GM19023 (cell line): Measurements from ENCODE around the gene HDAC8.
"Not testable (repeated sequence)": the region's sequence is repeated elsewhere in the genome, so short reads cannot be mapped to it uniquely, and the experiment has no call there.

Source experiments
- ATAC-seq: cut with Tn5 transposase; IDR thresholded peaks from one replicate; pipeline ENCODE4 v1.9.1; 2021; ENCODE audit warnings: mild to moderate bottlenecking, moderate library complexity; ENCODE audit not compliant: unreplicated experiment

Gene HDAC8

DNA sequence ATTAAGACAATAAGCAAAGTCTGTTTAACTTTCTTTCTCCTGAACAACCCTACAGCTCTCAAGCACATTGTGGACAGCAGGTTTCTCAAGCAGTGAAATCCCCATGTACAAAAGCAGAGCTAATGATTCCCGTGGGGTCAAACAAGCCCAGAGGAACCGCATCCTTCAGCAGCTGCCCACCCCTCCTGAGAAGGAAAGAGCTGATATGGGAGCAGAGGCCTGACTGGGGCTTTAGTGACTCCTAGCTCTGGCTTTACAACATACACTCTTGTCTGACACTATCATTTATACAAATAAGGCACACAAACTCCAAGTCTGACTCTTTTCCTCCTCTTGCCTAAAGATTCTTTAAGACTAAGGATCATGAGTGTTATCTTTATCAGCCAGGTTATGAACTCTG, 32.8 kb downstream of the HDAC8 start:
- ATAC-seq = no peak

DNA sequence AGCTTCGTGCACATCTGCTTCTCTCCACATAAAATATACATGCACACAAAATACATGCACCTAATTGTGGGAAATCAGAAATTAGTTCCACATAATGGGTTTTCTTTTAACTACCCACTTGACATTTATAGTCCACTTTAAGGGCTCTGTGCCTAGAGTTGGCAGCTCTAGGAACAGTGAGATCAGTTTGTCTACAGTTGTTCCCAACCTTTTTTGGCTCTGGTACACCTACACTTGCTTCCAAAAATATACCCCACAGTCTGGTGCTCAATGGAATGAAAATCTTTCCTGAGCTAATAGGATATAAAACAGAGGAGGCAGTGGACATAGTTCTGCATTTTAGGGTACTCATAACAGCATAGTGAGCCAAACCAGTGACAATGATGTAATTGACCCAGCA, 36.1 kb downstream of the HDAC8 start:
- ATAC-seq = no peak

DNA sequence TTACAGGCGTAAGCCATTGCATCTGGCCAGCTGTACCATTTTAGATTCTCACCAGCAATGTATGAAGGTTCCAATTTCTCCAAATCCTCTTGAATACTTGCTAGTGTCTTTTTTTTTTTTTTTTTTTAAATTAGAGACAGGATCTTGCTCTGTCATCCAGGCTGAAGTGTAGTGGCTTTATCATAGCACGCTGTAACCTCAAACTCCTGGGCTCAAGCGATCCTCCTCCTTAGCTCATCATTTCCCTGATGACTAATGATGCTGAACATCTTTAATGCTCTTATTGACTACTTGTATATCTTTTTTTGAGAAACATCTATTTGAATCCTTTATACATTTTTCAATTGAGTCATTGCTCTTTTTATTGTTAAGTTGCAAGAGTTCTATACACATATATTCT, 40.3 kb downstream of the HDAC8 start:
- no peak for ATAC-seq

DNA sequence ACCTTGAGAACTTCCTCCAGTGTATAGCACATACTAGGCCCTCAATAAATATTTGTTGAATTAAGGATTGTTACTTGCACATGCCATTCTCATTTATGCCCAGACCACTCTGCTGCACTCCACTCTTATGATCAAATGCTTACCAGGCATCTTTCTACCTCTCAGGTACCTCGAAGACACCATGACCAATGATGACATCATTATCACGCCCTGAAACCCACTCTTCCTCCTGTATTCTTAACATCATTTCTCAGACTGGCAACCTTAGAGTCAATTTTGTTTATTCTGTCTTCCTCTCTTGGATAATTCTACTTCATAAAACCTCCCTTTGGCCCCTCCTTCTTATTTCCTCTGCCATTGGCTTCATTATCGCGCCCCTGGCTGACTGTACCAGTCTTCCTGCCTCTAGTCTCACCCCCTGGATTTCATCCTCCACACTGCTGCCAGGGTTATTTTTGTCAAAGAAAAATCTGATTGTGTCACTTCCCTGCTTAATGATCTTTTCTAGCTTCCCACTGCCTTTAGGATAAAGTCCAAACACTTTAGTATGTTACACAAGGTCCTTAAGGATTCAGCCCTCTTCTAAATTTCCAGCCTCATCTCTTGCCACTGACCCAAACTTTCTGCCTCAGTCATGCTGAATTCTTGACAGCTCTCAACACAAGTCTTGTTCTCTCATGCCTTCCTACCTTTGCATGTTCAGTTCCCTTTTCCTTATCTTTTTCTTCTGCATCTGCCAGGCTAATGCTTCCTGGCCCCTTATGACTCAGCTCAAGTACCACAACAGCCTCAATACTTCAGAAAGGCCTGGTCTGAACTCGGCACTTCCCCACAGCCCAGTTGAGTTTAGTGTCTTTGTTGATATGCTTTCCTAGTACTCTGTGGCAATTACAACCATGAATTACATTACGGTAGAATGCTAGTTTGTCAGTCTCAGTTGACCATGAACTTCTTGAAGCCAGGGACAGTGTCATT, 45.8 kb downstream of the HDAC8 start:
- ATAC-seq = no peak

DNA sequence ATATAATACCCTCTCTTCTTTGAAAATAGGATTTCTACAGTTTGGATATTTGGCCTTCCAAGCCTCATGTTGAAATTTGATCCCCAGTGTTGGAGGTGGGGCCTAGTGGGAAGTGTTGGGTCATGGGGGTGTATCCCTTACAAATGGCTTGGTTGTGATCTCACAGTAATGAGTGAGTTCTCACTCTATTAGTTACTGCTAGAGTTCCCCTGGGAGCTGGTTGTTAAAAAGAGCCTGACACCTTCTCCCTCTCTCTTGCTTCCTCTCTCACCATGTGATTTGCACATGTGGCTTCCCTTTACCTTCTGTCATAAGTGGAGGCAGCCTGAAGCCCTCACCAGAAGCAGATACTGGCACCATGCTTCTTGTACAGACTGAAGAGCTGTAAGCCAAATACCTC, 73.9 kb downstream of the HDAC8 start:
- no peak for ATAC-seq

DNA sequence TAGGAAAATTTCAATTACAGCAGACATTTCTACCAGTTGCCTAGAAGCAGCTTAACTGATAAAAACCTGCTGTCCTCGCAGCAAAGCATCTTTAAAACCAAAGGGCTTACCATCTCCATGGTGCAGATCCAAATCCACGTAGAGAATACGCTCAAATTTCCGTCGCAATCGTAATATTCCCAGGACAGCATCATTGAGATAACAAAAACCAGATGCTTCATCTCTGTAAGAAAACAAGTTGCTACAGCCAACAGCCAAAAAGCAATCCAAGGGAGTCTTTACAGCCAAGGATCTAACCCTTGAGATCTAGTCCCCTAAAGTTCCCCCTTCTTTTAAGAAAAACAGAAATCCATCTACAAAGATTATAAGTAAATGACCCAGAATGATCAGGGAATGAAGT, 77.6 kb downstream of the HDAC8 start:
- no peak for ATAC-seq

DNA sequence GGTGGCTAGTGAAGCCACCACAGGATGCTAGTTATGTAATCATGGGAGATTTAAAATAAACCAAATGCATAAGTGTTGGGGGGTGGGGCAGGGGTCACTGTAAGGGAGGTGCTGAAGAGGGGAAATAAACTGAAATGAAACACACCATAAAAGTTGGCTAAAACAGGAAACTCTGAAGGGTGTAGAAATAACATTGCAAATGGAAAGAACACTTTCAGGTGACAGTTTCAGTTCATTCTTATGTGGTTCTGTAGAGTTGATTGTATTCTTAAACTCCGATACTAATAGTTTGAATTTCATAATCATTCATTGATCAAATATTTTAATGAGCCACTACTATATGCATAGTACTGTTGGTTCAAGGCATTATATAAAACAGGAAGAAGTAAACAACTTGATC, 80.1 kb downstream of the HDAC8 start:
- no peak for ATAC-seq

DNA sequence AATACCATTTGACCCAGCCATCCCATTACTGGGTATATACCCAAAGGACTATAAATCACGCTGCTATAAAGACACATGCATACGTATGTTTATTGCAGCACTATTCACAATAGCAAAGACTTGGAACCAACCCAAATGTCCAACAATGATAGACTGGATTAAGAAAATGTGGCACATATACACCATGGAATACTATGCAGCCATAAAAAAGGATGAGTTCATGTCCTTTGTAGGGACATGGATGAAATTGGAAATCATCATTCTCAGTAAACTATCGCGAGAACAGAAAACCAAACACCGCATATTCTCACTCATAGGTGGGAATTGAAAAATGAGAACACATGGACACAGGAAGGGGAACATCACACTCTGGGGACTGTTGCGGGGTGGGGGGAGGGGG, 82.4 kb downstream of the HDAC8 start:
- ATAC-seq = not testable (repeated sequence)

DNA sequence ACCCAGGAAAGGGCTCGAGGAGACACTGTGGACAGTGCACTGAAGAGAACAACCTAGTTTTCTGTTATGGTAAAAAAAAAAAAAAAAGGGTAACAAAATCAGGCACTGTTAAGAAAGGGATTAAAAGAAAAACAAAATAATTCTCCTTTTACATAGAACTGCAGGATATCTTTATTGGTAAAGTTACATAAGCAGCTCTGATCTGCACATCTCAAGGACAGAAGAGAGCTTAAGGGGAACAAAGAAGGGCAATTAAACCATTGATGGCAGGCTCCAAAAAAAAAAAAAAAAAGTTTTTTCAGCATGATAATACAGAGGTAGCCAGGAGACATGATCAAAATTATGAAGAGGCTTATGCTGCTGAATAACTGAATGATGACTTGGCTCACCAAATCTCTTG, 85.0 kb downstream of the HDAC8 start:
- no peak for ATAC-seq

DNA sequence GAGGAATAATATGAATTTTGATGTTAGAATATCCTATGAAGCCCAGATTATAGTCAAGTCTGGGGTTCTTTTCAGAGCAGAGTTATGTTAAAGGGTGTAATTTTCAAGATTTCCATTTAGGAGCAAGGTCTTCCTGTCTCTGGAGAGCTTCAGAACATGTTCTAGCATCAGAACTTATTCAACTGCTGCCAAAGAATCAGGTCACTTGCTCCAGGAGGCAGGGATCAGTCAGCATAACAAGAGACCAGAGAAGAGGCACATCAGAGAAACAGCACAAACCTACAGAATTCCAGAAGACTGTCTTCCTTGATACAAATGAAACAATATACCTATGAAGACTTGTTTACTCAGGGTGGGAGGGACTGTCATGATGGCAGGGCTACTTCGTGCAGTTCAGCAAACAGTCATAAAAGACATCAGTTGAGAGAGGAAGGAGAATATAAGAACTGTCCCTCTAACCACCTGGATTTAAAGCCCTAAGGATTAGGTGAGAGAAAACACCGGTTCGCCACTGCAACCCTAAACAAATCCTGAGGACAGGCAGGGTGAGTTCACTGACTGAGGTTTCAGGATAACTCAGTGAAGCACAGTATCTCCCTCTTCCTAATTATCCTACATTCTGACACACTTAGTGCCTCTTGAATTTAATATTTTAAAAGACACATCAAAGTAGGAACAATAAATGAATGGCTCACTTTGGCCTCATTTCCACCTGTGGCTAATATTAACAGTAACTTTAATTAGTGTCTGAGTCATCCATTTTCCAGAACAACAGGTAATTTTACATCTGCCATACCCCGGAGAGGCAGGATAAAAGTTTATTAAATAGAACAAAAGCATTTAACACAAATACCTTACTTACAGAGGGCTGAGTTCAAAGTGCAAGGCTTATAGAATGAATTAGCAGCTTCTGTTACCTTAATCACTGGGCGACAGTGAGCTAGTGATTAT, 93.0 kb downstream of the HDAC8 start:
- no peak for ATAC-seq

DNA sequence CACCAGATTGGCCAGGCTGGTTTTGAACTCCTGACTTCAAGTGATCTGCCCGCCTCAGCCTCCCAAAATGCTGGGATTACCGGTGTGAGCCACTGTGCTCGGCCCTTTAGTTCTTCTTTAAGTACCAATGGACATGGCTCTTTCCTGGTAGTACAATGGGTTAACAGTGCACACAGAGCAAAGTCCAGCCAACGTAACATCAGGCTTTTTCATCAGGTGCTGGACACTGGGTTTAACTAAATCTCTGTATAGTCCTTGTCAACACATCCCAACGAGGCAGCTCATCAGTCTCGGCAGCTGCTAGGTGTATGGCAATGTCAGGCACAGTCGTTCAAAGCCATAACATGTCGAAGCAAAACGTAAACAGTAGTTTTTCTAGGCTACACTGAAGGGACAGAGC, 93.8 kb downstream of the HDAC8 start:
- ATAC-seq = no peak

DNA sequence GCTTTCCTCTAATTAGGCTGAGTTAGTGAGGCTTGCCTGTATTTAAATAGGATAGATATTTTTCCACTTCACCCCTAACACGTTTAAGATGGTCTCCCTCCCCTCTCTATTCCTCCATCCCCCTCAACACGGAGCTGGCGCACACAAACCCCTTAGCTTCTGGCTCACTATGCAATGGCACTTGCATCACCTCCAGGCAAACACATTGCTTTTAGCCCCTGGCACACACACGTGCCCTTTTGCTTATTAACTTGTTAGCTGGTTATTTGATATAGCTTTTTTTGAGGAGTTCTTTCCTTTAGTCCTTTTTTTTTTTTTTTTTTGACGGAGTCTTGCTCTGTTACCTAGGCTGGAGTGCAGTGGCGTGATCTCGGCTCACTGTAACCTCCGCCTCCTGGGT, 94.3 kb downstream of the HDAC8 start:
- no peak for ATAC-seq

DNA sequence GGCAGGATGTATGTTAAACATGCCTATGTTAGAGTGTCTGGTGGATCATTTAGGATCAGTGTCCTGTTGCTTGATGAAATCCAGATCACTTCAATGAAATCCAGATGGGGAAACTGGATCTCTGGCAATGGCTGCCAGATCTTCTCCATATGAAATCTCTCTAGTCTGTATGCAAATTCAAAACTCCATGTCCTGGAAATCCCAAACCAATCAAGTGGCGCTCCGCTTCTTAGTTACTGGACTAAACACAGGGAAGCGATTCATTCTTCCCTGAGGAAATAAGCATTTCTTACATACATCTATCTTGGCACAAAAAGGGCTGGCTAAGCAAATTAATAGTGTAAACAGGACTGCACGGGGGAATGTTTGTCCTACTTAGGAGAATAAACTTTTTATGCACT, 94.9 kb downstream of the HDAC8 start:
- ATAC-seq = no peak

DNA sequence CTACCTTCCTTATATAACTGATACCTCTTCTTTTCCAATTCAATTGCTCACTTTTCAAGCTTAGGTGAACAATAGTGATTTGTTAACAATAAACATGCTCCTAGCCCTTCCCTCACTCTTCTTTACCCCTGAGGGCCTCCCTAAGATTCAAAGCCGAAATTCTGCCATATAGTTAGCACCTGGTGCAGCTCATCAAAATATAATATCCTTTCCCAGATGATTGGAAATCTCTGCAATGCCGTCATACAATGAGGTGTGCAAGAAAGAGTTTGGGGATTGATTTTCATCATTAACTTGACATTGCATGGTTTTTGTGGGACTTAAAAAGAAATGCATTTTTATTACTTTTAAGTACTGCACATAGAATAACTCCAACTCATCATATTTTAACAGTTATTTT, 95.3 kb downstream of the HDAC8 start:
- ATAC-seq = no peak

DNA sequence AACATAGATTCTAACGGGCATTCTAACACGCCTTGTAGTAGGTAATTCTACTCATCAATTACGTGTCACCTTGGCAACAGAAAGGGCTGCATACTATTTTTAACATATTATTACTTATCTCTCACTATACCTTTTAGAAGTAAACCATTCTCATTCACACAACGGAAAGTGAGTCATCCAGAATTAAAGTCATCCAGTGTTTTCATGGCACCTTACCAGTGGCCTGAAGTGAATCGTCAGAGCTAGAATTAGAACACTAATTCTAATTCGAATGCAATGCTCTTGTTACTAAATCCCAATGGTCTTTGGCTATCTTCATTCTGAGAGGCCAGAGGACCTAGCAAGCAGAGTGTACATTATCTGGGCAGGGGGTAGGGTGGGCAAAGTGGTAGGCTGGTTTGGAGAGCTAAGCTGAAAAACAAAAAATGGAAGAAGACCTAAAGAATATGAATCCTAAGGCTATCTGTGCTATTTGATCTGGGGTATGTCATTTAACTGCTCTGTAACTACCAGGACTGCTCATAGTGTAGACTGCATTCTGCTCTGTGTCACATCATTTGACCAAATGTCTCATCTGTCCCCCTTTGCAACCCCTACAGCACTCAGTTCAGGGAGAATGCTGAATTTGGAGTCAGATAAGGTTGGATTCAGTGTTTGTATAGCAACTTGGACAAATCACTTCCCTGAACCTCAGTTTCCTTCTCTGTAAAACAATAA, 96.5 kb downstream of the HDAC8 start:
- ATAC-seq = no peak

DNA sequence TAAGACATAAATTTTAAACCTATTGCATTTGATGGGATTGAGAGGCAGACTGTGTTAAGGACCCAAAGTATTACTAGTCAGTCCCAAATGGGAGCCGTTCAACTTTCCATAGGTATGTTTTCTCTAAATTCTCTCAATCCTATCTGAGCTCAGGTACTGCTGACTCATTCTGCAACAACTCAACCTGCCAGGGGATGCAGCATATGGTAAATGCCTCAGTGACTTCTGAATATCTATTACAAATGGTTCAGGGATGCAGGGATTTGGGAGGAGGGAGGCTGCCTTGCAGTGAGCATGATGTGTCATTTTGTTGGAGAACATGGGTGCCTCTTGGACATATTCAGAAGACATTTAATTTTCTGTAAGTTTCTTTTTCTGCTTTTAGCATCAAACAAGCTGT, 97.3 kb downstream of the HDAC8 start:
- ATAC-seq = no peak

DNA sequence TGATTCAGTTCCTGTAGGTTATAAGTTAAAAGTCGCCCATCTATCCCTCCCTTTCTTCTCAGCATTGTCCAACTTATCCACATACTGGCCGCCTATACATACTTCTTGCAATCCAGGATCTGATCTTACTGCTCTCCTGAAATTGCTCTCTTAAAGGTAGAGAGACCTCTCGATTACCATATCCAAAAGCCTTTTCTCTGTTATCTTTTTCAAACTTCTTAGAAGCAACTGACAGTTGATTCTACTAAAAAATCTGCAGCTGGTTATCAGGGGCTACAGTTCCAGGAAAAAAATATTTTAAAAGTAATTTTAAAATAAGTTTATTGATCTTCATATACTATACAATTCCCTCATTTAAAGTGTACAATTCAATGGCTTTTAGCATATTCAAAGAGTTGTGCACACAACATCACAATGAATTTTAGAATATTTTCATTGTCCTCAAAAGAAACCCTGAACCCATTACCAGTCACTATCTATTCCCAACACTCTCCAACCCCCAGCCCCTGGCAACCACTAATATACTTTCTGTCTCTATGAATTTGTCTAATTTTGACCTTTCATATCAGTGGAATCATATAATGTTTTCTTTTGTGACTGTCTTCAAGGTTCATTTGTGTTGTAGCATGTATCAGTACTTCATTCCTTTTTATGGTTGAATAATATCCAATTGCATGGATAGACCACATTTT, 102.0 kb downstream of the HDAC8 start:
- no peak for ATAC-seq

DNA sequence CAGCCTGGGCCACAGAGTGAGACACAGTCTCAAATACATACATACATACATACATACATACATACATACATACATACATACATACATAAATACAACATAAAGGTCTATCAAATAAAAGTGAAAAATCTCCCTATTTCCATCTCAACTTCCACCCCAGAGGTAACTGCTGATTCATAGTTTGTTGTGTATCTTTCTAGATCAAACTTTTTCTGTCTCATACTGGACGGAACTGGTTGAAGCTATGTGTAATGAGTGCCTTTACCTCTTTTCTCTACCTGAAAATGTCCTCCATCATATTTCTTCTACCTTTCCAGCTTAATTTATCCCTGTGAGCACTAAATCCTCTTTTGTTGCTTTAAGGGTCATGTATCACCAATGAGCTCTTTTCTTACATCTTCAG, 102.5 kb downstream of the HDAC8 start:
- ATAC-seq = no peak

DNA sequence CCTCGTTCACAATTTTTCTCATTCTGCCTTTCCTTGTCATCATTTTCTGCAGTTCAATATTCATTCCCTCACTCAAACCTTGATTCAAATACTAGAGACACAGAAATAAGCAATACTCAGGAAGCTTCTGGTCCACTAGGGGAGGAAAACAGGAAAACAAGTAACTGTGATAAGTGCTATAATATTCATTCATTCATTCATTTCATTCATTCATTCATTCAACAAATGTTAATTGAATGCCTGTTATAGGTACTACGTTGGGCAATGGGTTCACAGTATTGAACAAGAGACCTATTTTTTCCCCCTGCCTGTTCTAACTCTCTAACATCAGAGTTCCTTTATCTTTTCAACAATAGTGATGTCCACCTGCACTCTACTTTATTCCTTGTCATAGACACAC, 104.0 kb downstream of the HDAC8 start:
- no peak for ATAC-seq

DNA sequence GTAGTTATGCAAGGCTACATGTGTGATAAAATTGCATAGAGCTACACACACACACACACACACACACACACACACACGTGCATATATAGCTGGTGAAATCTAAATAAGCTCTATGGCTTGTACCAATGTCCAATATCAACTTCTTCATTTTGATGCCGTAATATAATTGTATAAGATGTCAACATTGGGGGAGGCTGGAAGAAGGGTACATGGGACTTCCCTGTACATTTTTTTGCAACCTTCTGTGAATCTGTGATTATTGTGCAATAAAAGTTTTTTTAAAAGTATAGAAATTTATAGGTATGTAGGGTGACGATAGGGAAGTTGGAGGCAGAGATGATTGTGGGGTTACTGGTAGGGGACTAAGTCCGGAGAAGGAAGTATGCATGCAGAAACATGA, 105.5 kb downstream of the HDAC8 start:
- no peak for ATAC-seq

DNA sequence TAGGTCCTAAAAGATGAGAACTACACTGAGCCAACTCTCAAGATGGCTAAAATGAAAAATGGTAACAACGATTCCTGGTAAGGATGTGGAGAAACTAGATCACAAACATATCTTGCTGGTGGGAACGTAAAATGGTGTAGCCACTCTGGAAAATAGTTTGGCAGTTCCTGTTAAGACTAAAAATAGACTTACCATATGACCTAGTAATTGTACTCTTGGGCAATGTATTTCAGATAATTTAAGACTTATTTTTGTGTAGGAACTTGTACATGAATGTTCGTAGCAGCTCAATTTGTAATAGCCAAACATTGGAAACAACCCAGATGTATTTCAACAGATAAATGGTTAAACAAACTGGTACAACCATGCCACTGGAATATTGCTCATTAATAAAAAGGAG, 106.2 kb downstream of the HDAC8 start:
- ATAC-seq = no peak
